ENCODE results near the gene PTPRT.

PTPRT gene

GRCh38 chr20:42795111-42795695, 394.5 kb downstream of the PTPRT start:
- DNase-seq (ENCODE audit: low read depth): no peak

- DNase-seq (ENCODE audit: low read depth): no peak
These were observed 397.7 kb downstream of the PTPRT start for GRCh38 chr20:42792052-42792451.

GRCh38 chr20:42790111-42790510, 399.6 kb downstream of the PTPRT start:
- no peak for DNase-seq (ENCODE audit: low read depth)

GRCh38 chr20:42788707-42789106, 401.0 kb downstream of the PTPRT start:
- no peak for DNase-seq (ENCODE audit: low read depth)

- DNase-seq (ENCODE audit: low read depth): no peak
These were observed 404.7 kb downstream of the PTPRT start for GRCh38 chr20:42785041-42785440.

- DNase-seq (ENCODE audit: low read depth): no peak
These were observed 410.5 kb downstream of the PTPRT start for GRCh38 chr20:42779216-42779615.

- DNase-seq (ENCODE audit: low read depth): no peak
These were observed 413.8 kb downstream of the PTPRT start for GRCh38 chr20:42775866-42776265.

- DNase-seq (ENCODE audit: low read depth): no peak
These were observed 414.7 kb downstream of the PTPRT start for GRCh38 chr20:42775037-42775436.

- DNase-seq (ENCODE audit: low read depth): no peak
These were observed 426.7 kb downstream of the PTPRT start for GRCh38 chr20:42763015-42763414.

- no peak for DNase-seq (ENCODE audit: low read depth)
These were observed 432.7 kb downstream of the PTPRT start for GRCh38 chr20:42756991-42757390.

- DNase-seq (ENCODE audit: low read depth): no peak
These were observed 435.0 kb downstream of the PTPRT start for GRCh38 chr20:42754706-42755105.

GRCh38 chr20:42752620-42753019, 437.1 kb downstream of the PTPRT start:
- DNase-seq (ENCODE audit: low read depth): no peak

- DNase-seq (ENCODE audit: low read depth): no peak
These were observed 440.1 kb downstream of the PTPRT start for GRCh38 chr20:42749556-42749955.

GRCh38 chr20:42747765-42748411, 441.8 kb downstream of the PTPRT start:
- no peak for DNase-seq (ENCODE audit: low read depth)

GRCh38 chr20:42744756-42745465, 444.8 kb downstream of the PTPRT start:
- DNase-seq (ENCODE audit: low read depth): no peak

GRCh38 chr20:42742926-42743325, 446.8 kb downstream of the PTPRT start:
- DNase-seq (ENCODE audit: low read depth): no peak

- DNase-seq (ENCODE audit: low read depth): no peak
These were observed 447.8 kb downstream of the PTPRT start for GRCh38 chr20:42741906-42742305.

GRCh38 chr20:42740226-42740870, 449.4 kb downstream of the PTPRT start:
- DNase-seq (ENCODE audit: low read depth): no peak

GRCh38 chr20:42739683-42740082, 450.0 kb downstream of the PTPRT start:
- DNase-seq (ENCODE audit: low read depth): no peak

GRCh38 chr20:42735539-42735938, 454.2 kb downstream of the PTPRT start:
- DNase-seq (ENCODE audit: low read depth): no peak

- no peak for DNase-seq (ENCODE audit: low read depth)
These were observed 454.9 kb downstream of the PTPRT start for GRCh38 chr20:42734660-42735368.

GRCh38 chr20:42721923-42722322, 467.8 kb downstream of the PTPRT start:
- DNase-seq (ENCODE audit: low read depth): no peak

Data from stimulated activated CD8-positive, alpha-beta memory T cell treated with anti-CD3 and anti-CD28 coated beads, Interleukin-15, amount 100 ng/mL, for 1 hour (primary cell).